CD4-positive, alpha-beta T cell treated with Interleukin-6 for 4 hours (primary cell): Measurements from ENCODE around the gene CD274.
"Not testable (repeated sequence)": the region's sequence is repeated elsewhere in the genome, so short reads cannot be mapped to it uniquely, and the experiment has no call there.

Source experiments
- DNase-seq: peaks from one replicate; pipeline ENCODE4 v3.0.0-alpha.2; 2020; ENCODE audit warnings: mixed read lengths

Gene CD274

GRCh38 chr9:5438301-5439162 lies 11.8 kb upstream of the CD274 start:
- DNase-seq = peak; percentile 30

- DNase-seq = no peak
Measured at GRCh38 chr9:5440426-5440825, 9.9 kb upstream of the CD274 start.

- no peak for DNase-seq
Measured at GRCh38 chr9:5441043-5441442, 9.3 kb upstream of the CD274 start.

GRCh38 chr9:5442400-5443011 lies 7.8 kb upstream of the CD274 start:
- DNase-seq = peak; percentile 56

- no peak for DNase-seq
Measured at GRCh38 chr9:5443850-5444249, 6.5 kb upstream of the CD274 start.

GRCh38 chr9:5445096-5445495 lies 5.2 kb upstream of the CD274 start:
- not testable (repeated sequence) for DNase-seq

- no peak for DNase-seq
Measured at GRCh38 chr9:5445886-5446285, 4.5 kb upstream of the CD274 start.

- DNase-seq = no peak
Measured at GRCh38 chr9:5446451-5447236, 3.7 kb upstream of the CD274 start.

- DNase-seq = no peak
Measured at GRCh38 chr9:5447337-5447736, 3.0 kb upstream of the CD274 start.

- DNase-seq = no peak
Measured at GRCh38 chr9:5448016-5448415, 2.3 kb upstream of the CD274 start.

- no peak for DNase-seq
Measured at GRCh38 chr9:5448461-5449435, 1.6 kb upstream of the CD274 start.

- no peak for DNase-seq
Measured at GRCh38 chr9:5449521-5450358, 602 bp upstream of the CD274 start.

- DNase-seq = no peak
Measured at GRCh38 chr9:5452286-5452609, 1.9 kb downstream of the CD274 start.

GRCh38 chr9:5453004-5453403 lies 2.7 kb downstream of the CD274 start:
- DNase-seq = no peak

- DNase-seq = no peak
Measured at GRCh38 chr9:5453673-5454072, 3.3 kb downstream of the CD274 start.

- DNase-seq = no peak
Measured at GRCh38 chr9:5455181-5455580, 4.8 kb downstream of the CD274 start.

- DNase-seq = no peak
Measured at GRCh38 chr9:5459289-5459829, 9.0 kb downstream of the CD274 start.

GRCh38 chr9:5460157-5460556 lies 9.8 kb downstream of the CD274 start:
- DNase-seq = no peak

GRCh38 chr9:5464831-5465330 lies 14.5 kb downstream of the CD274 start:
- DNase-seq = not testable (repeated sequence)

- DNase-seq = no peak
Measured at GRCh38 chr9:5466005-5466404, 15.7 kb downstream of the CD274 start.

- no peak for DNase-seq
Measured at GRCh38 chr9:5466766-5467165, 16.4 kb downstream of the CD274 start.
